Right lobe of liver (tissue), 6 donors: ENCODE measurements around the gene DNAJC15. TPM values are rescaled to one million over a fixed set of nuclear protein-coding genes. Genes with fewer than 3 reads are reported as not detected.

ENCODE experiments used
- ATAC-seq, 4 donors: fragments of 200-7000 bp; cut with Tn5 transposase; one replicate each; pipeline ENCODE4 v1.9.1; 2020; ENCODE audit warnings: mild to moderate bottlenecking in 4 of 4, moderate library complexity in 4 of 4
- DNase-seq, 3 donors: peaks; one replicate each; pipeline ENCODE4 v3.0.0-alpha.2; 2020
- H3K27ac ChIP-seq, 3 donors: fragments of 200-600 bp; one replicate each; pipeline ENCODE4 v1.8.0; 2022
- H3K27me3 ChIP-seq, 2 donors: fragments of 200-600 bp; one replicate each; pipeline ENCODE4 v1.8.0; 2022
- H3K36me3 ChIP-seq, 4 donors: fragments of 200-600 bp; sonication (generic) in 1 of 4; one replicate each; pipeline versions ENCODE4 v1.5.1 to v1.8.0; 2017 to 2022; ENCODE audit warnings: control low read depth in 1 of 4
- H3K4me1 ChIP-seq, 4 donors: fragments of 200-600 bp; sonication (generic) in 1 of 4; one replicate each; pipeline versions ENCODE4 v1.5.1 to v1.8.0; 2017 to 2022; ENCODE audit warnings: control low read depth in 1 of 4
- H3K4me3 ChIP-seq, 3 donors: fragments of 200-600 bp; one replicate each; pipeline ENCODE4 v1.8.0; 2022
- H3K9me3 ChIP-seq, 4 donors: fragments of 200-600 bp; sonication (generic) in 1 of 4; one replicate each; pipeline versions ENCODE4 v1.5.1 to v1.8.0; 2017 to 2022; ENCODE audit warnings: control low read depth in 1 of 4
- POLR2A ChIP-seq: fragments of 450-650 bp; IDR thresholded peaks from one replicate; pipeline ENCODE4 v1.6.1; 2017; ENCODE audit warnings: antibody characterized with exemption, mild to moderate bottlenecking
- WGBS: methylation state at CpG from one replicate; pipeline ENCODE4 v1.1.6; 2018; ENCODE audit warnings: low coverage, low lambda C conversion rate; ENCODE audit not compliant: insufficient coverage; ENCODE audit errors: missing lambda C conversion rate; 5-methylcytosine and 5-hydroxymethylcytosine counted together
- intact Hi-C, 2 donors: fragments of 100-400 bp; cut with DNase I; formaldehyde crosslinking; loops; one replicate each; pipeline versions ENCODE4 v1.11.2 to v1.14.1; 2022
- total RNA-seq, 6 experiments: library from RNA; depleted of rRNA in 2 of 6; stranded (reverse); fragments of >200 nt in 2 of 6; fragmentation: NEBNext Ultra II Directional in 3 of 6; extraction: Animal tissue kit (Norgen Biotek cat#: 25700) in 3 of 6; gene quantifications; one replicate each; pipeline versions ENCODE4 v1.1.0 to v1.2.4, GENCODE V29; 2016 to 2023
- TF ChIP-seq, protein P1 (sequence below), 4 donors: fragments of 200-600 bp in 3 of 4; fragments of 450-650 bp in 1 of 4; IDR thresholded peaks; one replicate each; pipeline versions ENCODE4 v1.5.1 to v1.8.0; 2016 to 2022; ENCODE audit warnings: antibody characterized with exemption in 4 of 4, mild to moderate bottlenecking in 2 of 4
- donor health status: DM: no; HTN: yes; CAD: no.
- donor health status: DM: no; HTN: no; CAD: no.
- donor health status: DM: no; HTN: no; CAD: no.
- donor health status: DM: no; HTN: yes; CAD: no.
- donor health status: DM: no; HTN: yes; CAD: no.

Gene DNAJC15
- total RNA-seq, 6 experiments from 2014 or later = 4.1 to 9.4 (median 6.9) TPM

DNA sequence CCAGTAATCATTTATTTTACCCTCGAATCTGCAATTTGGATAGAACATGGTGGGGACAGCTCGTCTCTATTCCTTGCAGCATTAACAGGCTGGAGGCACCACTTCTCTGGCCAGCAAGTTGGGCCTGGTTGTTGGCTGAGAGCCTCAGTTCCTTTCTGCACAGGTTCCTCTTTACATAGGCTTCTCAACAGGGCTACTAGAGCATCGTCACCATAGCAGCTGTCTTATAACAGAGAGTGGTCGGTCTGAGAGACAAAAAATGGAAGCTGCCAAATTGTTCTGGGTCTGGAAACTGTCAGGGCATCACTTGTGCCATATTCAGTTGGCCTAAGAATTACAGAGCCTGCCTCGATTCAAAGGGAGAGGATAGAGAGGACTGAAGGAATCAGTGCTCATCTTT is 86.7 kb downstream of the DNAJC15 start:
- intact Hi-C loops = no loop called here
- Histone ChIP-seq H3K4me3 (no peak overlapping the region), H3K27ac (no peak overlapping the region), H3K27me3 (no peaks in the 10 kb centered on the region), H3K4me1 (no peaks in the 10 kb centered on the region), H3K9me3 (no peaks in the 10 kb centered on the region), H3K36me3 (no peaks in the 10 kb centered on the region)
- no peak for TF ChIP-seq POLR2A
- TF ChIP-seq, protein P1, sequence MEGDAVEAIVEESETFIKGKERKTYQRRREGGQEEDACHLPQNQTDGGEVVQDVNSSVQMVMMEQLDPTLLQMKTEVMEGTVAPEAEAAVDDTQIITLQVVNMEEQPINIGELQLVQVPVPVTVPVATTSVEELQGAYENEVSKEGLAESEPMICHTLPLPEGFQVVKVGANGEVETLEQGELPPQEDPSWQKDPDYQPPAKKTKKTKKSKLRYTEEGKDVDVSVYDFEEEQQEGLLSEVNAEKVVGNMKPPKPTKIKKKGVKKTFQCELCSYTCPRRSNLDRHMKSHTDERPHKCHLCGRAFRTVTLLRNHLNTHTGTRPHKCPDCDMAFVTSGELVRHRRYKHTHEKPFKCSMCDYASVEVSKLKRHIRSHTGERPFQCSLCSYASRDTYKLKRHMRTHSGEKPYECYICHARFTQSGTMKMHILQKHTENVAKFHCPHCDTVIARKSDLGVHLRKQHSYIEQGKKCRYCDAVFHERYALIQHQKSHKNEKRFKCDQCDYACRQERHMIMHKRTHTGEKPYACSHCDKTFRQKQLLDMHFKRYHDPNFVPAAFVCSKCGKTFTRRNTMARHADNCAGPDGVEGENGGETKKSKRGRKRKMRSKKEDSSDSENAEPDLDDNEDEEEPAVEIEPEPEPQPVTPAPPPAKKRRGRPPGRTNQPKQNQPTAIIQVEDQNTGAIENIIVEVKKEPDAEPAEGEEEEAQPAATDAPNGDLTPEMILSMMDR (IDR thresholded peaks at IDR 0.05) = no peak
- 93% methylated on average over 5 of the region's 5 CpGs for WGBS
- DNase-seq (no peak), ATAC-seq (no peak)

DNA sequence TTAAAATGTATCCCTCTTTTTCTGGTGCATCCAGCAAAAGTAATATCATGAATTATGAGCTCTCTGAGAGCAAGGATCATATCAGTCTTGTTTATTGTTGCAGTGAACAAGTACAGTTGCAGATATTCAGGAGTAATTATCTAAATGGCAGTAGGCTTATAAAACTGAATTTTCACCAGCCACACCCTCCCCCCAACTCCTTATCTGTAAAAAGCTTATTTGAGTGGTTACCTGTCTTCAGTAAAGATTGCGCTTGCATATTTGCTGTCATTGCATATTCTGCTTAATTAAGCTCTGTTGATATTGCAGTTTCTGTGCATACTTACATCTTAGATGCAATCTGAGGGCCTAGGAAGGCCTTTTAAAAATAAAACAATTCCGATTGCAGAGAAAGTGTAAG is 87.3 kb downstream of the DNAJC15 start:
- Histone ChIP-seq H3K27ac (no peak overlapping the region), H3K27me3 (no peaks in the 10 kb centered on the region), H3K4me1 (no peaks in the 10 kb centered on the region), H3K4me3 (no peak overlapping the region), H3K9me3 (no peaks in the 10 kb centered on the region), H3K36me3 (no peaks in the 10 kb centered on the region)
- no peak for TF ChIP-seq POLR2A
- TF ChIP-seq, protein P1 (IDR thresholded peaks at IDR 0.05) = no peak
- no peak for ATAC-seq
- DNase-seq = no peak
- intact Hi-C loops = no loop called here
- 77% methylated on average over 2 of the region's 2 CpGs for WGBS

- intact Hi-C loops = no loop called here
- TF ChIP-seq, protein P1 (IDR thresholded peaks at IDR 0.05) = no peak
- no peak for TF ChIP-seq POLR2A
- H3K9me3 ChIP-seq = no peaks in the 10 kb centered on the region
- H3K27me3 ChIP-seq = no peaks in the 10 kb centered on the region
- no peaks in the 10 kb centered on the region for H3K36me3 ChIP-seq
- 89% methylated on average over 5 of the region's 7 CpGs for WGBS
- no peak for ATAC-seq
- no peak overlapping the region for H3K27ac ChIP-seq
- no peak for DNase-seq
- H3K4me1 ChIP-seq = no peaks in the 10 kb centered on the region
- no peak overlapping the region for H3K4me3 ChIP-seq
Measured at GRCh38 chr13:43111559-43112400, 88.4 kb downstream of the DNAJC15 start.

- Histone ChIP-seq H3K4me1 (no peaks in the 10 kb centered on the region), H3K9me3 (no peaks in the 10 kb centered on the region), H3K36me3 (no peaks in the 10 kb centered on the region), H3K27me3 (no peaks in the 10 kb centered on the region), H3K27ac (no peak overlapping the region), H3K4me3 (no peak overlapping the region)
- TF ChIP-seq POLR2A = no peak
- TF ChIP-seq, protein P1 (IDR thresholded peaks at IDR 0.05) = no peak
- no peak for ATAC-seq
- intact Hi-C loops = no loop called here
- DNase-seq = no peak
- 21% methylated on average over 1 of the region's 1 CpG for WGBS
Measured at GRCh38 chr13:43113603-43114002, 90.2 kb downstream of the DNAJC15 start.
